Measurements from ENCODE around the gene TECPR2. TPM values are rescaled to one million over a fixed set of nuclear protein-coding genes. Genes with fewer than 3 reads are reported as not detected.

Gene TECPR2
- total and polyA plus RNA-seq, 10 of the 15 experiments (the other 5 are each of a cell fraction or from before 2014, with no cell fraction given), result 0.15 to 10.0 (median 3.0) TPM

- intact Hi-C loops (cut with micrococcal nuclease; ENCODE audit: unreplicated experiment) (no loop called here), in situ Hi-C loops (cut with MboI) (no loop called here)
- CTCF ChIA-PET, result no interaction called here
- Histone ChIP-seq H4K20me1 (ENCODE audit: control insufficient read depth, insufficient read depth) (no peaks in the 10 kb centered on the region), H3K4me3 (no peak overlapping the region), H3K4me2 (ENCODE audit: control insufficient read depth, insufficient read depth) (no peak overlapping the region), H3K9me3 (replicated peaks; ENCODE audit: control insufficient read depth, insufficient read depth, low read length) (no peaks in the 10 kb centered on the region), H3K27ac (ENCODE audit: control insufficient read depth, insufficient read depth) (no peak overlapping the region), H3K79me2 (ENCODE audit: control insufficient read depth, insufficient read depth, low read length) (no peaks in the 10 kb centered on the region), H3K4me1 (ENCODE audit: control insufficient read depth, insufficient read depth, low read length) (no peaks in the 10 kb centered on the region), H3K36me3 (ENCODE audit: control insufficient read depth in 2 of 2, insufficient read depth in 2 of 2, low read length in 1 of 2) (no peaks in the 10 kb centered on the region; a peak in 1 of 4 replicates), H3K27me3 (replicated peaks in 1 of 2; ENCODE audit: control insufficient read depth in 2 of 2, insufficient read depth in 2 of 2, low read length in 1 of 2) (no peaks in the 10 kb centered on the region), H3K9ac (ENCODE audit: control insufficient read depth, insufficient read depth, low read length) (no peak overlapping the region), H2AFZ (ENCODE audit: control insufficient read depth, low read depth, low read length) (no peak overlapping the region)
- FAIRE-seq (no peak), ATAC-seq (no peak), DNase-seq (ENCODE audit: low read depth, low spot score) (no peak)
- SMC1A ChIA-PET (ENCODE audit: uncharacterized antibody, unreplicated experiment), result interaction anchor here (1.9 kb wide), 1 partner anchor 7 kb away, joined by 5 read pairs; no protein-coding TSS in a partner anchor
- BruUV-seq (replicated peaks), result no TSS peak
- TF ChIP-seq KAT2A (conservative IDR thresholded peaks at IDR 0.05; ENCODE audit: control insufficient read depth, low read depth, low read length) (no peak), RB1 (IDR thresholded peaks at IDR 0.05; ENCODE audit: borderline replicate concordance) (no peak), LARP7 (IDR thresholded peaks at IDR 0.05) (no peak), RAD51 (IDR thresholded peaks at IDR 0.05) (no peak), RFX5 (IDR thresholded peaks at IDR 0.05; ENCODE audit: low read depth, low read length) (no peak), DPF2 (IDR thresholded peaks at IDR 0.05) (no peak), KDM1A (IDR thresholded peaks at IDR 0.05; ENCODE audit: borderline replicate concordance) (no peak), ZNF384 (IDR thresholded peaks at IDR 0.05; ENCODE audit: borderline replicate concordance, low read depth, low read length) (no peak), RUNX3 (IDR thresholded peaks at IDR 0.05; ENCODE audit: low read length) (no peak), BHLHE40 (IDR thresholded peaks at IDR 0.05; ENCODE audit: borderline replicate concordance in 1 of 2, low read depth in 2 of 2, low read length in 1 of 2) (no peak), FOXK2 (IDR thresholded peaks at IDR 0.05) (no peak), ZNF622 (IDR thresholded peaks at IDR 0.05) (no peak), CEBPB (IDR thresholded peaks at IDR 0.05; ENCODE audit: borderline replicate concordance in 1 of 2, low read depth in 2 of 2, low read length in 2 of 2) (no peak), MYB (IDR thresholded peaks at IDR 0.05; ENCODE audit: borderline replicate concordance, low read depth, low read length) (no peak), CBX3 (IDR thresholded peaks at IDR 0.05; ENCODE audit: borderline replicate concordance, low read depth) (no peak), MEF2B (IDR thresholded peaks at IDR 0.05; ENCODE audit: partially characterized antibody, poor library complexity, severe bottlenecking) (no peak), CBFB (IDR thresholded peaks at IDR 0.05; ENCODE audit: low read depth) (no peak), SP1 (IDR thresholded peaks at IDR 0.05; ENCODE audit: low read depth, low read length) (no peak), E2F4 (IDR thresholded peaks at IDR 0.05; ENCODE audit: low read depth, low read length) (no peak)
- WGBS (ENCODE audit: insufficient coverage, insufficient replicate concordance, low lambda C conversion rate, missing lambda C conversion rate), result 92% methylated on average over 7 of the region's 7 CpGs
- RAD21 ChIA-PET (ENCODE audit: unreplicated experiment), result no interaction called here
- POLR2A ChIA-PET, result no interaction called here
These were observed 82.3 kb downstream of the TECPR2 start for GRCh38 chr14:102445066-102445465.

Data from GM12878 (cell line).